Epithelial cell of proximal tubule (primary cell): ENCODE data around the gene LRRC4C. TPM values are rescaled to one million over a fixed set of nuclear protein-coding genes. Genes with fewer than 3 reads are reported as not detected.

ENCODE experiments used
- DNase-seq: peaks from one replicate; pipeline ENCODE4 v3.0.0-alpha.2; 2011; ENCODE audit warnings: low read depth
- H3K4me3 ChIP-seq: 2 replicates; pipeline ENCODE4 v1.5.1; 2011; ENCODE audit warnings: low read depth, mild to moderate bottlenecking, low read length
- total RNA-seq: library from RNA; depleted of rRNA; stranded (reverse); fragments of >200 nt; gene quantifications from 2 replicates; pipeline ENCODE4 v1.2.3, GENCODE V29; 2015
- TF ChIP-seq, protein P1 (sequence below): conservative IDR thresholded peaks from 2 replicates; pipeline ENCODE4 v1.5.1; 2012; ENCODE audit warnings: low read depth, mild to moderate bottlenecking, low read length

Gene LRRC4C
- total RNA-seq, 1 donor from 2014 or later, result 0.12 TPM

DNA sequence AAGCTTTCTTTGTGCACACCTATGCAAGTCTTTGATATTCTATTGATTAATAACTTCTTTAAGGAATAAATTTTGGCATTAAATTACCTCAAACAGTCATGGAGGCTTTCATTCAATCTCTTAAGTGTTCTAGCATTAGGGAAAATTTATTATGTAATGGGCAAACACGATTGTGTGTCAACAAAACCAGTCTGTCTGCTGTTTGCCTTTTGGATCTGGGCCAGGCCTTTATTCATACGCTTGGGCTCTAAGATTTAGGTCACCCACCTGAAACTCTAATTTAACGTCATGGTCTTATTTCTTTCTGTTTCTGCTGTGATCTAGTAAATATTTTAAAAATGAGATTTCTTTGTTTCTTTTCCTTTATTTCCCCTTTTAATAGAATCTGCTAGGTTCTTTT, 1270.6 kb downstream of the LRRC4C start:
- DNase-seq, result no peak
- no peak overlapping the region for H3K4me3 ChIP-seq
- TF ChIP-seq, protein P1, sequence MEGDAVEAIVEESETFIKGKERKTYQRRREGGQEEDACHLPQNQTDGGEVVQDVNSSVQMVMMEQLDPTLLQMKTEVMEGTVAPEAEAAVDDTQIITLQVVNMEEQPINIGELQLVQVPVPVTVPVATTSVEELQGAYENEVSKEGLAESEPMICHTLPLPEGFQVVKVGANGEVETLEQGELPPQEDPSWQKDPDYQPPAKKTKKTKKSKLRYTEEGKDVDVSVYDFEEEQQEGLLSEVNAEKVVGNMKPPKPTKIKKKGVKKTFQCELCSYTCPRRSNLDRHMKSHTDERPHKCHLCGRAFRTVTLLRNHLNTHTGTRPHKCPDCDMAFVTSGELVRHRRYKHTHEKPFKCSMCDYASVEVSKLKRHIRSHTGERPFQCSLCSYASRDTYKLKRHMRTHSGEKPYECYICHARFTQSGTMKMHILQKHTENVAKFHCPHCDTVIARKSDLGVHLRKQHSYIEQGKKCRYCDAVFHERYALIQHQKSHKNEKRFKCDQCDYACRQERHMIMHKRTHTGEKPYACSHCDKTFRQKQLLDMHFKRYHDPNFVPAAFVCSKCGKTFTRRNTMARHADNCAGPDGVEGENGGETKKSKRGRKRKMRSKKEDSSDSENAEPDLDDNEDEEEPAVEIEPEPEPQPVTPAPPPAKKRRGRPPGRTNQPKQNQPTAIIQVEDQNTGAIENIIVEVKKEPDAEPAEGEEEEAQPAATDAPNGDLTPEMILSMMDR, result no peak

GRCh38 chr11:40187295-40187694, 1272.2 kb downstream of the LRRC4C start:
- TF ChIP-seq, protein P1, result no peak
- DNase-seq, result no peak
- H3K4me3 ChIP-seq, result no peak overlapping the region

- TF ChIP-seq, protein P1, result no peak
- DNase-seq, result no peak
- H3K4me3 ChIP-seq, result no peak overlapping the region
These were observed 1272.8 kb downstream of the LRRC4C start for GRCh38 chr11:40186437-40187263.

GRCh38 chr11:40185793-40186192, 1273.7 kb downstream of the LRRC4C start:
- no peak overlapping the region for H3K4me3 ChIP-seq
- TF ChIP-seq, protein P1, result no peak
- DNase-seq, result no peak

- no peak for DNase-seq
- TF ChIP-seq, protein P1, result no peak
- H3K4me3 ChIP-seq, result no peak overlapping the region
These were observed 1276.1 kb downstream of the LRRC4C start for GRCh38 chr11:40183073-40184064.

DNA sequence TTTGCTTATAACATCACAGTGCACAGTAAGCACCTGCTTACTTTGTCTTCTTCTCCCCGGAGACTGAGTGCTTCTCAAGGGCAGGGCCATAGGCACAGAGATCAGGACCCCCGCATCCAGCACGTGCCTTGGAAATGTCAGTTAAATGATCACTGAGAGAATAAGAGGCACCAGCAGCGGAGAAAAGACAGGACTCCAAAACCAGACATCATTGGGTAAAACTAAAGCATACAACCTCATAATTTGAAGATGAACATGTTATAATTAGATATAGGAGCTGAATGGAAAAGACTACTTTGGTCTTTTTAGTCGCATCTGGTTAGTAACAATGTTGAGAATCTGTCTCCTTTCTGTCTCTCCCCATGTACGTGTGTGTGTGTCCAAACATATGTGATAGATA, 1279.9 kb downstream of the LRRC4C start:
- no peak overlapping the region for H3K4me3 ChIP-seq
- TF ChIP-seq, protein P1, result no peak
- DNase-seq, result no peak
